HG03469 (cell line): ENCODE measurements around the gene KRT75.
"Not testable (repeated sequence)": the region's sequence is repeated elsewhere in the genome, so short reads cannot be mapped to it uniquely, and the experiment has no call there.

Experiments used
- ATAC-seq: cut with Tn5 transposase; IDR thresholded peaks from one replicate; pipeline ENCODE4 v1.9.1; 2021; ENCODE audit warnings: mild to moderate bottlenecking, moderate library complexity, moderate number of reproducible peaks; ENCODE audit not compliant: unreplicated experiment

Gene KRT75

GRCh38 chr12:52417740-52418139 is 16.4 kb downstream of the KRT75 start:
- ATAC-seq: no peak

- ATAC-seq: no peak
Observed at GRCh38 chr12:52416795-52417194, 17.4 kb downstream of the KRT75 start.

- ATAC-seq: no peak
Observed at GRCh38 chr12:52415870-52416750, 18.1 kb downstream of the KRT75 start.

DNA sequence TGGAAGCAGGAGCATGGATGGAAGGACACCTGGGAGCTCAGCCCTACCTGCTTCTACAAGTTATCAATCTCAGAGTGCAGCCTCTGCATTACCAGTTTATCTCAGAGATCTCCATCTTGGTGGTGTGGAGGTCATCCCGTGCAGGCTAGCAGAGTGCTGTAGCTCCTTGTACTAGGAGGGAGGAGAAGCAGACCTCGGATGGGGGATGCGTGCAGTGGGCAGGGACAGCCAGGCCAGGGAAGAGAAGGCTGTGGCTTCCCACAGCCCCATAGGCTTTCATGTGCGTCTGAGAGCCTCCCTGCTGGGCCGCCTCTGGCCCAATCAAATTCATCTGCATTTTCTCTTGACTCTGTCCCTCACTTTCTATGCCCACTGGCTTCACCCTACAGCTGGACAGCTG is 19.2 kb downstream of the KRT75 start:
- no peak for ATAC-seq

DNA sequence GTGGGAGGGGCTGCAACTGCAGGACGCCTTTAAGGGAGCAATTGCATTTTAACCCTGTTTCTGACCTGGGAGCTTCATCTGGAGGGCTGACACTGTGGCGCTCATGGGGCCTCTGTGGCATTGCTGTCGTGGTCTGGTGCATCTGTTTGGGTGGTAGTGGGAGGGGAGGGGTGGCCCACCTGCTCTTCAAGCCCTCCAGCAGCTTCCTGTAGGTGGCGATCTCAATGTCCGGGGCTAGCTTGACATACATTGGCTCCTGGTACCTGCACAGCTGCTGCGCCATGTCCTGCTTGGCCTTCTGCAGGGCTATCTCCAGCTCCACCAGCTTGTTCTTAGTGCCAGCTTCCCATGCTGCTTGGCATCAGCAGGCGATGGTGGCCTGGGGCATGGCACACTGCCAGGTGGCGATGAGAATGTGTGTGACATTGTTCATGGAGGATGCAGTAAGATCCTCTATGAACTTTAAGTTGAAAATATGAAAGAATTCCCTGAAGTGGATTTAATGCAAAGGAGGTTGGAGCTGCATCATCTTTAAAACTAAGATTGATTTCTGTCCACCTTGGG is 20.3 kb downstream of the KRT75 start:
- no peak for ATAC-seq

- no peak for ATAC-seq
Observed at GRCh38 chr12:52413202-52413601, 21.0 kb downstream of the KRT75 start.

- no peak for ATAC-seq
Observed at GRCh38 chr12:52411815-52412214, 22.4 kb downstream of the KRT75 start.

DNA sequence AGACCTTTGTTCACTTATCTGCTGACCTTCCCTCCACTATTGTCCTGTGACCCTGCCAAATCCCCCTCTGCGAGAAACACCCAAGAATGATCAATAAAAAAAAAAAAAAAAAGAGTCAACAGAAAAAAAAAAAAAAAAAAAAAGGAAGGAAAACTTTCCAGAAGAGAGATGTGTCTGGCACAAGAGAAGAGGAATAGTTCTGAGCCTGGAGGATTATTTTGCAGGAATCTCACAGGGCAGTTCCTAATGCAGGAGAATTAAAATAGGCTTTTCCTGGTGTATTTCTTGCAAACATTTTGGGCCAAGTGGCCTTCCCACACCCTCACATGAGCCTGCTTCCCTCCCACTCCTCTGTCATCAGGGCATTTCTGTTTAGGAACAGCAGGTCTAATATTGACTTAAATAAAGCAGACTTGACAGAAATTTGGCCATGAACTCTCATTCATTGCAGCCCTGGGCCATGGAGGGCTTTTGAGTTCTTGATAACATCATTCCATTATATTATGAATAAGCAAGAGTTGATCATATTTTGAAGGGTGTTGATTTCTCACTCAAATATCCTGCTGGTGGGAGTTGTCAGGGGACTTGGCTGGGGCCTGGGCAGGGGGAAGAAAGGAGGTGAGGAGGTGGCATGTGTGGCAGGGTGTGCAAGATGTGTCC is 23.5 kb downstream of the KRT75 start:
- not testable (repeated sequence) for ATAC-seq

DNA sequence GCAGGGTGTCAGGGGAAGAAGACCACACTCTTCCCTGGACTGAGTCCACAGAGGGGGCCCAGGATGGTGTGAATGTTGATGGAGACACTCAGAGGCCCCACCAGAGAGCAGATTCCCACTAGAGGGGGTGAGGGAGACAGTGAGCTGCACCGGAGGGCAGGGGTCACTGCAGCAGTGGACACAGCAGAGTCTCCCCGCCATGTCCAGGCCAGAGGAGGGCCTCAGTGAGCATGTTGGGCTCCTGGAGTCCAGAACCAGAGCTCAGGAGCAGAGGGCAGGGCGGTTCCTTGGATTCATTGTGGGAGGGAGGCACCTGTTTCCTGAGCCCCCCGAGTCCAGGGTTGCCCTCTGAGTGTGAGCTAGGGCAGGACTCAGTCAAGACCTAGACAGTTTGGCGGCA is 26.3 kb downstream of the KRT75 start:
- ATAC-seq: no peak

GRCh38 chr12:52405922-52406385 is 28.2 kb downstream of the KRT75 start, which contains the start of gene KRT82:
Gene KRT82 (minus strand): TSS chr12:52406335. CDS start chr12:52406277, 58 bp downstream.
- ATAC-seq: no peak

- ATAC-seq: no peak
Observed at GRCh38 chr12:52404951-52405350, 29.2 kb downstream of the KRT75 start.

DNA sequence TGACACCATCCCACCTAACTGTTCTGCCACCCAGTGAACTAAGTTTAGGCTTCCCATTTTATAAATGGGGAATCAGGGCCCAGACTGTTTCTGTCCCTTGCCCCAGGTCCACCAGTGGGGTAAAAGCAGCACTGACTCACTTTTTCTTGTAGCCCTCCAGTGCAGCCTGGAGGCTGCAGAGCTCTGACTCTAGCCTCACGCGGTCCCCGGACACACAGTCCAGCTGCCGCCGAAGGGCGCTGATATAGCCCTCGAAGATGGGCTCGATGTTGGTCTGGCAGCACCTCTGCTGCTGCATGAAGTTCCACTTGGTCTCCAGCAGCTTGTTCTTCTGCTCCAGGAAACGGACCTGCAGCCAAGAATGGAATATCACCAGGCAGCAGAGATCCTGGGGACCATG is 30.6 kb downstream of the KRT75 start:
- ATAC-seq: no peak

DNA sequence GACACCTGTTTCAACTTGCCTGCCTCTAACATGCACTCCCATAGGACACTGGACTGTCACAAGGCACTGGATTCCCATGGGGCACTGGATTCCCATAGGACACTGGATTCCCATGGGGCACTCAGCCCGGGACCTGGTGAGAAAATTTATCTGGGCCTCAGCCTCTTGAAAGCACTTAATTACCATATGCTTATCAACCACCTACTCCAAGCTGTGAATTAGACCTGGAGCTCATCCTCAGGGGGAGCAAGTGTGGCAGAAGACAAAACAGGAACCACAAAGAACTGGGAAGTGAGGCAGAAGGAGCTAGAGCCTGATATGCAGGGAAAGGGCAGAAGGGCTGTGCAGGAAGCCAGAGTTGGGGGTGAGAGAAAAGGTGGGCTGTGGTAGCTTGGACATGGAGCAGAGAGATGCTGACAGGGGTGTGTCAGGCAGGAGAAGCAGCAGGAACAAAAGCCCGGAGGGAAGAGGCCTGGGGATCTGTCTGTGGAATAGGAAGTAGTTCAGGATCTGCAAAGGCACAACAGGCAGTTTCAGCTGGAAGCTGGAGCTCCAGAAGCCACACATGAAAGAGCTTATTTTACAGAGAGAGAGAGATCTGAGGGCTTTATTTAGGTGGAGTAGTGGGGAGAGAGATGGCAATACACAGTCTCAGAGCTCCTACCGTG is 31.2 kb downstream of the KRT75 start:
- no peak for ATAC-seq

DNA sequence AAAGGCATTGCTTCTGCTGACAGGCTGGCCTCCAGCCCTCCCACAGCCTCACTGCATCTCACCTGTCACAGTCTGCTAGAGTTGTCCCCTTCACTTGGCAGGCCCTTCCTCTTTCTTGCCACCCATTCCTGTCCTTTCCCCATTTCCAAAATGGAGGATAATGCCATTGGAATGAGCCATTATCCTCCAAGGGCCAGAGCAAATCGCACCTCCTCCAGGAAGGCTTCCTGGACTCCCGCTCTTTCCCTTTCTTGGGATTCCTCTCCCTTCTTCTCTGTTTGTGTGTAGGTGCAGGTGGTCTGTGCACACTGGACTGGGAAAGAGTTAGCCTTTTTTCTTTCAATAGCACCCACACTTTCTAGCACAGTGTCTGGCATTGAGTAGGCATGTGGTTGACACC is 31.8 kb downstream of the KRT75 start:
- no peak for ATAC-seq

- no peak for ATAC-seq
Observed at GRCh38 chr12:52401926-52402325, 32.2 kb downstream of the KRT75 start.

DNA sequence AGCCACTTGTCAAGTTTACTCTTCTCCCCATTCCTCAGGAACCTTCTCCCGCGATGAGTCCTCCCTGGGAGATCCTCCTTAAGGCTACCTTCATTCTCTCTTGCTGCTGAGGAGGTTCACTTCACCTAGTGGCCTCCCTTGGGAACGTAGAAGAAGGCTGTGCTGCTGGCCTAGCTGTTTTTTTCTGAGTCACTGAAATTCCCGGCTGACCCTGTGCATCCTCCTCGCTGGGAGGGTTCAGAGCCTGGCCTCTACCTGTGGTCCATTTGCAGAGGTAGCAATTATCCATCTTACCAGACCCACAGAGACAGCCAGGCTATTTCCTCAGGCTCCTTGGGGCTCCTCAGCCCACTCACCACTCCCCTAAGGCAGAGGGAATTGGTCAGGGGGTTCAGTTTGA is 32.6 kb downstream of the KRT75 start:
- no peak for ATAC-seq

DNA sequence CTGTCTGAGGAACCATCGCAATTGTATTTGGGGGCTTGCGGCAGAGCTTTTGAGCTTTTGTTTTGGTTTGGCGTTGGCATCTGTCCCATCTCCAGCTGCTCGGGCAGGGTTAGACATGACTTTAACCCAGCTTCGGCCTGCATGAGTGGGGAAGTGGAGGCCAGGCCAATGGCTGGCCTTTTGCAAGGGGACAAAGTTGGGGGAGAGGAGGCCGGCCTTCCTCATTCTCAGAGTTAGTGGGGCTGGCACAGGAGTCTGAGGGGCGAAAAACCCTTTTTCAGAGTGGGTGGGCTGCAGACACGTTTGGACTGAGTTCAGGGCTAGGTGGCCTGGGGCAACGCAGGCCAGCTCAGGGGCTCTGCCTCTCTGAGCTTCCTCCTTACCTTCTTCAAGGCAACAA is 33.3 kb downstream of the KRT75 start:
- ATAC-seq: no peak

- no peak for ATAC-seq
Observed at GRCh38 chr12:52399756-52400155, 34.4 kb downstream of the KRT75 start.

GRCh38 chr12:52398176-52398575 is 36.0 kb downstream of the KRT75 start:
- ATAC-seq: no peak

GRCh38 chr12:52396656-52397055 is 37.5 kb downstream of the KRT75 start:
- no peak for ATAC-seq

DNA sequence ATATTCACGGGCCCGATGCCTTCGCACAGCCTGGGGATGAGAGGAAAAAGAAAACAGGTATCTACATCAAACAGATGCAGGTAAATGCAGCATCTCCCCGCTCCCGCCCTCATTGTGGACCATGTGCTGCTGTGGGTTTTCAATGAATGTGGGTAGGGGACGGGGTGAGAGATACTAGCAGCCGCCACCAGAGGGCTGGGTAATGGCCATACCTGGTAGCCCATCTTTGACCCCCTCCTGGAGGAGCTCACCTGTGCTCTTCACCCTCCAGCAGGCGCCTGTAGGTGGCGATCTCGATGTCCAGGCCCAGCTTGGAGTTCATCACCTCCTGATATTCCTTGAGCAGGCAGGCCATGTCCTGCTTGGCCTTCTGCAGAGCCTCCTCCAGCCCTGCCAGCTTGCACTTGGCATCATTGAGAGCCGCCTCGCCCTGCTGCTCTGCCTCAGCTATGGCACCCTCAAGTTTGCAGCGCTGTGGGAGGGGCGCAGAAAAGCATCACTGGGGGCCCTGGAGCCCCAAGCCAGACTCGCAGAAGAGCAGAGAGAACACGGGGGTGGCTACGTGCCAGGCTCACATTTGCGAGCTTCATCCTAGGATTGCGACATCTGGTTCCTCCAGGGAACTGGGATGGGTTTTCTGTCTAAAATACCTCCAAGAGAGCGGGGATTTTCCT is 38.3 kb downstream of the KRT75 start:
- ATAC-seq: no peak
